ENCODE data around the gene SMIM33. TPM values are rescaled to one million over a fixed set of nuclear protein-coding genes. Genes with fewer than 3 reads are reported as not detected.

SMIM33 gene
- total and polyA plus RNA-seq, 7 donors: 4.7 to 5.1 (median 4.8) TPM; not detected in 4

GRCh38 chr5:139513852-139514485 lies 43.2 kb downstream of the SMIM33 start:
- DNase-seq: no peak
- Histone ChIP-seq H3K9me3 (no peaks in the 10 kb centered on the region), H3K27me3 (no peaks in the 10 kb centered on the region), H3K27ac (no peak overlapping the region), H3K4me1 (peaks cover 0 to 4% (median 3%) of the 10 kb centered on the region in 4 donors), H3K36me3 (no peaks in the 10 kb centered on the region), H3K4me3 (no peak overlapping the region)
- 82 to 92% methylated on average over 6 of the region's 6 CpGs for WGBS, 2 donors
- TF ChIP-seq POLR2AphosphoS5 (IDR thresholded peaks at IDR 0.05) (no peak), CTCF (IDR thresholded peaks at IDR 0.05) (no peak), POLR2A (IDR thresholded peaks at IDR 0.05) (no peak), EP300 (IDR thresholded peaks at IDR 0.05) (no peak)
- intact Hi-C loops (cut with DNase I): no loop called here

- Histone ChIP-seq H3K4me1 (peaks cover 0 to 4% (median 3%) of the 10 kb centered on the region in 4 donors), H3K4me3 (no peak overlapping the region), H3K27me3 (no peaks in the 10 kb centered on the region), H3K9me3 (no peaks in the 10 kb centered on the region), H3K36me3 (no peaks in the 10 kb centered on the region), H3K27ac (no peak overlapping the region)
- WGBS, 2 donors: 85 to 93% methylated on average over 2 of the region's 2 CpGs
- intact Hi-C loops (cut with DNase I): no loop called here
- DNase-seq: no peak
- TF ChIP-seq POLR2A (IDR thresholded peaks at IDR 0.05): no peak
Measured at GRCh38 chr5:139514486-139514856, 43.7 kb downstream of the SMIM33 start.

GRCh38 chr5:139517683-139518564 lies 47.1 kb downstream of the SMIM33 start:
- no peak for TF ChIP-seq POLR2A (IDR thresholded peaks at IDR 0.05)
- TF ChIP-seq EP300 (IDR thresholded peaks at IDR 0.05): peak in 1 of 4 donors; percentile 48
- peak; percentile 71 to 89 (median 88) for TF ChIP-seq POLR2AphosphoS5 (IDR thresholded peaks at IDR 0.05)
- TF ChIP-seq CTCF (IDR thresholded peaks at IDR 0.05): peak; percentile 88 to 98 (median 94)
- intact Hi-C loops (cut with DNase I): loop anchor here (1.0 to 5.0 kb wide), 3 partner anchors 44 to 96 kb away; partner anchors contain the start of gene DNAJC18
- Histone ChIP-seq H3K9me3 (no peaks in the 10 kb centered on the region), H3K36me3 (no peaks in the 10 kb centered on the region), H3K4me3 (peak overlapping the region; percentile 26 to 56 (median 54)), H3K4me1 (peaks cover 0 to 4% (median 3%) of the 10 kb centered on the region in 4 donors), H3K27ac (peak overlapping the region; percentile 72 to 81 (median 79)), H3K27me3 (no peaks in the 10 kb centered on the region)
- DNase-seq: peak; percentile 95
- whole genome bisulfite sequencing, 2 donors: 3 to 6% methylated on average over 56 of the region's 56 CpGs

Small RNA genes within 50 kb of the gene (small RNA-seq; reads per million reads assigned to genes)
- 0 reads per million in 3 donors for gene RNU5B-4P

Other genes with a start within 250 kb of the SMIM33 start
- 100 to 1,000 TPM; 194 to 272 (median 228) TPM for gene MATR3, start 177.3 kb upstream of the SMIM33 start, total RNA-seq
- gene MATR3, start 177.3 kb upstream of the SMIM33 start, polyA plus RNA-seq: 100 to 1,000 TPM in 1 of 3 donors, 10 to 100 TPM in 2; 60.8 to 114 (median 66.1) TPM
- gene PAIP2, start 129.2 kb upstream of the SMIM33 start, total RNA-seq: 100 to 1,000 TPM in 2 of 4 donors, 10 to 100 TPM in 2; 96.5 to 146 (median 109) TPM
- 100 to 1,000 TPM in 1 of 3 donors, 10 to 100 TPM in 2; 70.7 to 104 (median 78.7) TPM for gene PAIP2, start 129.2 kb upstream of the SMIM33 start, polyA plus RNA-seq
- not detected for gene SLC23A1, start 87.7 kb upstream of the SMIM33 start, total RNA-seq
- gene SLC23A1, start 87.7 kb upstream of the SMIM33 start, polyA plus RNA-seq: 1 to 10 TPM in 2 of 3 donors, under 1 TPM in 1; 0.60 to 2.1 (median 1.7) TPM
- gene MZB1, start 81.1 kb upstream of the SMIM33 start, total RNA-seq: 1 to 10 TPM in 1 of 4 donors, not detected in 3; 2.2 TPM
- 10 to 100 TPM in 1 of 3 donors, 1 to 10 TPM in 2; 2.4 to 29.2 (median 3.9) TPM for gene MZB1, start 81.1 kb upstream of the SMIM33 start, polyA plus RNA-seq
- under 1 TPM; 0.16 to 0.55 (median 0.31) TPM for gene PROB1, start 75.9 kb upstream of the SMIM33 start, total RNA-seq
- 1 to 10 TPM in 1 of 3 donors, under 1 TPM in 2; under 0.01 to 1.8 (median 0.69) TPM for gene PROB1, start 75.9 kb upstream of the SMIM33 start, polyA plus RNA-seq
- 1 to 10 TPM; 1.4 to 7.9 (median 2.0) TPM for gene SPATA24, start 66.9 kb upstream of the SMIM33 start, total RNA-seq
- gene SPATA24, start 66.9 kb upstream of the SMIM33 start, polyA plus RNA-seq: 1 to 10 TPM; 7.3 to 9.0 (median 7.9) TPM
- 10 to 100 TPM in 2 of 4 donors, 1 to 10 TPM in 2; 6.8 to 12.5 (median 10.0) TPM for gene DNAJC18, start 31.5 kb upstream of the SMIM33 start, total RNA-seq
- gene DNAJC18, start 31.5 kb upstream of the SMIM33 start, polyA plus RNA-seq: 1 to 10 TPM; 1.2 to 2.8 (median 1.8) TPM
- 10 to 100 TPM in 3 of 4 donors, 1 to 10 TPM in 1; 6.1 to 16.6 (median 15.6) TPM for gene ECSCR, start 8.3 kb upstream of the SMIM33 start, total RNA-seq
- gene ECSCR, start 8.3 kb upstream of the SMIM33 start, polyA plus RNA-seq: 10 to 100 TPM in 2 of 3 donors, 1 to 10 TPM in 1; 2.5 to 13.7 (median 11.4) TPM
- 10 to 100 TPM; 14.6 to 53.8 (median 22.7) TPM for gene STING1, start 11.8 kb downstream of the SMIM33 start, total RNA-seq
- 10 to 100 TPM in 1 of 3 donors, 1 to 10 TPM in 2; 5.5 to 63.5 (median 8.4) TPM for gene STING1, start 11.8 kb downstream of the SMIM33 start, polyA plus RNA-seq
- 10 to 100 TPM; 61.5 to 93.0 (median 69.7) TPM for gene UBE2D2, start 90.3 kb downstream of the SMIM33 start, total RNA-seq
- 100 to 1,000 TPM; 113 to 177 (median 146) TPM for gene UBE2D2, start 90.3 kb downstream of the SMIM33 start, polyA plus RNA-seq
- 10 to 100 TPM; 16.7 to 25.3 (median 18.5) TPM for gene CXXC5, start 177.3 kb downstream of the SMIM33 start, total RNA-seq
- gene CXXC5, start 177.3 kb downstream of the SMIM33 start, polyA plus RNA-seq: 10 to 100 TPM; 15.7 to 30.0 (median 28.1) TPM

Measured in sigmoid colon (tissue), 7 donors.